CD8-positive, alpha-beta memory T cell (primary cell): ENCODE data around the gene NUB1. TPM values are rescaled to one million over a fixed set of nuclear protein-coding genes. Genes with fewer than 3 reads are reported as not detected.

Experiments used
- CTCF ChIA-PET: fragments of 350-600 bp; sonication (Branson Sonifier 250); formaldehyde crosslinking; loops from one replicate; lab custom pipeline; 2021; ENCODE audit warnings: antibody characterized with exemption; lab: Charles Lee
- POLR2A ChIA-PET: fragments of 350-600 bp; sonication (Branson Sonifier 250); formaldehyde crosslinking; loops from one replicate; lab custom pipeline; 2021; ENCODE audit warnings: antibody characterized with exemption; lab: Charles Lee
- DNase-seq, 5 donors: peaks; one replicate each; pipeline versions ENCODE4 v3.0.0 to v3.0.0-alpha.2; 2020 to 2022; ENCODE audit warnings: mixed read lengths in 1 of 5
- H3K27ac ChIP-seq: one replicate; pipeline ENCODE4 v1.7.0; 2013; ENCODE audit warnings: low read depth, mild to moderate bottlenecking, low read length, moderate library complexity
- H3K27me3 ChIP-seq: 2 replicates; pipeline ENCODE4 v1.7.0; 2013; ENCODE audit warnings: low read length, mild to moderate bottlenecking; ENCODE audit not compliant: insufficient read depth, poor library complexity, severe bottlenecking
- H3K36me3 ChIP-seq: 2 replicates; pipeline ENCODE4 v1.7.0; 2013; ENCODE audit warnings: mild to moderate bottlenecking, low read length, moderate library complexity; ENCODE audit not compliant: insufficient read depth
- H3K4me1 ChIP-seq: 2 replicates; pipeline ENCODE4 v1.7.0; 2013; ENCODE audit warnings: mild to moderate bottlenecking, low read length, moderate library complexity; ENCODE audit not compliant: insufficient read depth
- H3K4me3 ChIP-seq: 2 replicates; pipeline ENCODE4 v1.7.0; 2013; ENCODE audit warnings: mild to moderate bottlenecking, low read length
- H3K9me3 ChIP-seq: 2 replicates; pipeline ENCODE4 v1.7.0; 2013; ENCODE audit warnings: mild to moderate bottlenecking, low read length
- H3K27ac Mint-ChIP-seq, 8 donors: one replicate each; pipeline ENCODE4 v1.8.0; 2020 to 2021; ENCODE audit warnings: mixed read lengths in 8 of 8, mild to moderate bottlenecking in 6 of 8, inconsistent platforms in 3 of 8, moderate library complexity in 3 of 8
- H3K27me3 Mint-ChIP-seq, 2 donors: one replicate each; pipeline ENCODE4 v1.8.0; 2020 to 2021; ENCODE audit warnings: mixed read lengths in 2 of 2, mild to moderate bottlenecking in 1 of 2, moderate library complexity in 1 of 2
- H3K36me3 Mint-ChIP-seq, 3 donors: one replicate each; pipeline ENCODE4 v1.8.0; 2020 to 2021; ENCODE audit warnings: mixed read lengths in 3 of 3, inconsistent platforms in 1 of 3, mild to moderate bottlenecking in 1 of 3
- H3K4me1 Mint-ChIP-seq, 3 donors: one replicate each; pipeline ENCODE4 v1.8.0; 2020 to 2021; ENCODE audit warnings: mixed read lengths in 3 of 3, inconsistent platforms in 1 of 3, mild to moderate bottlenecking in 1 of 3
- H3K4me3 Mint-ChIP-seq, 7 donors: one replicate each; pipeline ENCODE4 v1.8.0; 2020 to 2021; ENCODE audit warnings: mixed read lengths in 7 of 7, mild to moderate bottlenecking in 6 of 7, moderate library complexity in 4 of 7, inconsistent platforms in 2 of 7
- H3K9me3 Mint-ChIP-seq, 5 donors: one replicate each; pipeline ENCODE4 v1.8.0; 2020 to 2022; ENCODE audit warnings: mixed read lengths in 5 of 5, mild to moderate bottlenecking in 3 of 5, moderate library complexity in 2 of 5, inconsistent platforms in 1 of 5
- polyA plus RNA-seq: library from polyadenylated mRNA; unstranded; fragments of 300-500 nt; fragmentation: Illumina TruSeq; gene quantifications from one replicate; pipeline ENCODE4 v1.2.3, GENCODE V29; 2021
- total RNA-seq, 2 experiments: library from RNA; stranded (reverse); gene quantifications; one replicate each; pipeline ENCODE4 v1.2.3, GENCODE V29; 2021

The NUB1 gene
- total and polyA plus RNA-seq, 3 experiments from 2014 or later, result 39.1 to 82.6 (median 46.1) TPM

GRCh38 chr7:151322906-151323305 is 18.7 kb upstream of the NUB1 start:
- H3K27ac Mint-ChIP-seq, result no peak overlapping the region
- Histone ChIP-seq H3K36me3 (no peaks in the 10 kb centered on the region), H3K27me3 (no peaks in the 10 kb centered on the region), H3K4me1 (no peaks in the 10 kb centered on the region), H3K27ac (no peak overlapping the region), H3K4me3 (no peak overlapping the region), H3K9me3 (peaks cover 8% of the 10 kb centered on the region)
- peaks cover 5 to 6% of the 10 kb centered on the region in 2 donors for H3K27me3 Mint-ChIP-seq
- peak overlapping the region in 1 of 7 donors; percentile 56 for H3K4me3 Mint-ChIP-seq
- H3K9me3 Mint-ChIP-seq, result peaks cover 6 to 20% (median 10%) of the 10 kb centered on the region in 5 donors
- peaks cover 1 to 12% (median 6%) of the 10 kb centered on the region in 3 donors for H3K36me3 Mint-ChIP-seq
- ChIA-PET CTCF (interaction anchor here (1.1 to 10.0 kb wide), 2 partner anchors 19 to 30 kb away, joined by 4 to 118 read pairs; no protein-coding TSS in a partner anchor), POLR2A (no interaction called here)
- no peaks in the 10 kb centered on the region for H3K4me1 Mint-ChIP-seq
- no peak for DNase-seq

GRCh38 chr7:151327022-151327421 is 14.6 kb upstream of the NUB1 start:
- Histone ChIP-seq H3K36me3 (no peaks in the 10 kb centered on the region), H3K4me3 (no peak overlapping the region), H3K4me1 (no peaks in the 10 kb centered on the region), H3K9me3 (no peaks in the 10 kb centered on the region), H3K27me3 (no peaks in the 10 kb centered on the region), H3K27ac (no peak overlapping the region)
- Mint-ChIP-seq H3K4me1 (no peaks in the 10 kb centered on the region), H3K27me3 (peaks cover 5 to 6% of the 10 kb centered on the region in 2 donors), H3K27ac (no peak overlapping the region), H3K4me3 (no peak overlapping the region), H3K36me3 (no peaks in the 10 kb centered on the region), H3K9me3 (peaks cover 0 to 5% (median 0%) of the 10 kb centered on the region in 5 donors)
- ChIA-PET POLR2A (no interaction called here), CTCF (interaction anchor here (1.2 to 1.5 kb wide), 2 partner anchors 12 to 23 kb away, joined by 6 to 9 read pairs; no protein-coding TSS in a partner anchor)
- no peak for DNase-seq

GRCh38 chr7:151327659-151328058 is 14.0 kb upstream of the NUB1 start:
- Histone ChIP-seq H3K27me3 (no peaks in the 10 kb centered on the region), H3K27ac (no peak overlapping the region), H3K36me3 (no peaks in the 10 kb centered on the region), H3K4me3 (no peak overlapping the region), H3K9me3 (no peaks in the 10 kb centered on the region), H3K4me1 (no peaks in the 10 kb centered on the region)
- DNase-seq, result no peak
- Mint-ChIP-seq H3K36me3 (no peaks in the 10 kb centered on the region), H3K27me3 (peaks cover 5 to 6% of the 10 kb centered on the region in 2 donors), H3K9me3 (peaks cover 0 to 5% (median 0%) of the 10 kb centered on the region in 5 donors), H3K4me1 (no peaks in the 10 kb centered on the region), H3K4me3 (no peak overlapping the region), H3K27ac (no peak overlapping the region)
- ChIA-PET CTCF (interaction anchor here (1.5 kb wide), 1 partner anchor 12 kb away, joined by 9 read pairs; no protein-coding TSS in a partner anchor), POLR2A (no interaction called here)

- ChIA-PET POLR2A (no interaction called here), CTCF (no interaction called here)
- Histone ChIP-seq H3K4me3 (no peak overlapping the region), H3K27ac (no peak overlapping the region), H3K36me3 (no peaks in the 10 kb centered on the region), H3K27me3 (no peaks in the 10 kb centered on the region), H3K9me3 (no peaks in the 10 kb centered on the region), H3K4me1 (no peaks in the 10 kb centered on the region)
- Mint-ChIP-seq H3K27me3 (peaks cover 2 to 6% of the 10 kb centered on the region in 2 donors), H3K27ac (no peak overlapping the region), H3K36me3 (no peaks in the 10 kb centered on the region), H3K4me3 (no peak overlapping the region), H3K9me3 (peaks cover 0 to 5% (median 0%) of the 10 kb centered on the region in 5 donors), H3K4me1 (no peaks in the 10 kb centered on the region)
- DNase-seq, result no peak
These were observed 11.4 kb upstream of the NUB1 start for GRCh38 chr7:151330181-151330580.

- Histone ChIP-seq H3K9me3 (no peaks in the 10 kb centered on the region), H3K4me3 (no peak overlapping the region), H3K4me1 (no peaks in the 10 kb centered on the region), H3K27ac (no peak overlapping the region), H3K27me3 (no peaks in the 10 kb centered on the region), H3K36me3 (no peaks in the 10 kb centered on the region)
- ChIA-PET CTCF (no interaction called here), POLR2A (no interaction called here)
- no peaks in the 10 kb centered on the region for H3K4me1 Mint-ChIP-seq
- no peak overlapping the region for H3K27ac Mint-ChIP-seq
- no peaks in the 10 kb centered on the region for H3K36me3 Mint-ChIP-seq
- DNase-seq, result no peak
- peaks cover 2 to 5% of the 10 kb centered on the region in 2 donors for H3K27me3 Mint-ChIP-seq
- no peak overlapping the region for H3K4me3 Mint-ChIP-seq
- peaks cover 0 to 5% (median 0%) of the 10 kb centered on the region in 5 donors for H3K9me3 Mint-ChIP-seq
These were observed 11.0 kb upstream of the NUB1 start for GRCh38 chr7:151330661-151331060.

- DNase-seq, result no peak
- ChIA-PET CTCF (interaction anchor here (2.8 kb wide), 2 partner anchors 16 to 19 kb away, joined by 9 to 18 read pairs; no protein-coding TSS in a partner anchor), POLR2A (no interaction called here)
These were observed 7.0 kb upstream of the NUB1 start for GRCh38 chr7:151334628-151335027.

GRCh38 chr7:151336027-151336708 is 5.4 kb upstream of the NUB1 start:
- CTCF ChIA-PET, result no interaction called here
- peak overlapping the region in 1 of 8 donors; percentile 70 for H3K27ac Mint-ChIP-seq
- DNase-seq, result no peak
- H3K27me3 ChIP-seq, result no peaks in the 10 kb centered on the region
- peaks cover 0 to 3% (median 3%) of the 10 kb centered on the region in 3 donors for H3K36me3 Mint-ChIP-seq
- H3K4me1 Mint-ChIP-seq, result peaks cover 15 to 21% (median 16%) of the 10 kb centered on the region in 3 donors
- H3K27me3 Mint-ChIP-seq, result no peaks in the 10 kb centered on the region
- no peak overlapping the region for H3K27ac ChIP-seq
- no peak overlapping the region for H3K4me3 ChIP-seq
- no peak overlapping the region for H3K4me3 Mint-ChIP-seq
- peaks cover 0 to 9% (median 2%) of the 10 kb centered on the region in 5 donors for H3K9me3 Mint-ChIP-seq
- no peaks in the 10 kb centered on the region for H3K9me3 ChIP-seq
- peaks cover 15% of the 10 kb centered on the region for H3K4me1 ChIP-seq
- POLR2A ChIA-PET, result no interaction called here
- H3K36me3 ChIP-seq, result no peaks in the 10 kb centered on the region

More at GRCh38 chr7:151334628-151335027, 7.0 kb upstream of the NUB1 start:
- H3K36me3 ChIP-seq, result no peaks in the 10 kb centered on the region
- Mint-ChIP-seq H3K36me3 (peaks cover 0 to 3% (median 0%) of the 10 kb centered on the region in 3 donors), H3K4me1 (peaks cover under 1 to 6% (median under 1%) of the 10 kb centered on the region in 3 donors), H3K4me3 (no peak overlapping the region), H3K27me3 (no peaks in the 10 kb centered on the region), H3K9me3 (peaks cover 0 to 4% (median 0%) of the 10 kb centered on the region in 5 donors), H3K27ac (no peak overlapping the region)
- no peak overlapping the region for H3K4me3 ChIP-seq
- no peaks in the 10 kb centered on the region for H3K27me3 ChIP-seq
- H3K9me3 ChIP-seq, result no peaks in the 10 kb centered on the region
- H3K27ac ChIP-seq, result no peak overlapping the region
- no peaks in the 10 kb centered on the region for H3K4me1 ChIP-seq

- H3K4me3 Mint-ChIP-seq, result peak overlapping the region in 1 of 7 donors; percentile 12
- CTCF ChIA-PET, result no interaction called here
- H3K27me3 Mint-ChIP-seq, result no peaks in the 10 kb centered on the region
- H3K36me3 ChIP-seq, result no peaks in the 10 kb centered on the region
- H3K27me3 ChIP-seq, result no peaks in the 10 kb centered on the region
- H3K4me1 Mint-ChIP-seq, result peaks cover 17 to 25% (median 19%) of the 10 kb centered on the region in 3 donors
- H3K4me1 ChIP-seq, result peaks cover 17% of the 10 kb centered on the region
- peaks cover 3% of the 10 kb centered on the region in 3 donors for H3K36me3 Mint-ChIP-seq
- no peaks in the 10 kb centered on the region for H3K9me3 ChIP-seq
- H3K9me3 Mint-ChIP-seq, result peaks cover 0 to 9% (median 2%) of the 10 kb centered on the region in 5 donors
- peak overlapping the region in 1 of 8 donors; percentile 70 for H3K27ac Mint-ChIP-seq
- H3K4me3 ChIP-seq, result no peak overlapping the region
- no peak for DNase-seq
- no peak overlapping the region for H3K27ac ChIP-seq
- POLR2A ChIA-PET, result no interaction called here
These were observed 4.3 kb upstream of the NUB1 start for GRCh38 chr7:151337346-151337745.
